K562 (cell line): ENCODE measurements around the gene TAS2R39. TPM values are rescaled to one million over a fixed set of nuclear protein-coding genes. Genes with fewer than 3 reads are reported as not detected.
A peak's percentile ranks its signal among the peaks of the same experiment; 100 is the strongest.

ENCODE experiments used
- ATF1 ChIP-seq, 2 experiments: fragments of 450-650 bp in 1 of 2; IDR thresholded peaks; 2 replicates each; pipeline ENCODE4 v1.6.1; 2016; ENCODE audit warnings: missing compliant biosample characterization in 1 of 2, missing genetic modification characterization in 1 of 2
- BCOR ChIP-seq: fragments of 450-650 bp; IDR thresholded peaks from 2 replicates; pipeline ENCODE4 v1.6.1; 2016
- BRCA1 ChIP-seq, 2 experiments: fragments of 450-650 bp in 1 of 2; sonication (generic) in 1 of 2; formaldehyde crosslinking in 1 of 2; IDR thresholded peaks; 2 replicates each; pipeline versions ENCODE4 v1.5.0 to v1.6.1; 2017 to 2020; ENCODE audit warnings: mild to moderate bottlenecking in 1 of 2, missing genetic modification reagents in 1 of 2
- DNMT1 ChIP-seq: fragments of 450-650 bp; IDR thresholded peaks from 2 replicates; pipeline ENCODE4 v1.6.1; 2016; ENCODE audit warnings: antibody characterized with exemption, mild to moderate bottlenecking
- E2F8 ChIP-seq: fragments of 450-650 bp; IDR thresholded peaks from 2 replicates; pipeline ENCODE4 v1.7.1; 2018; ENCODE audit warnings: mild to moderate bottlenecking, low read depth; ENCODE audit not compliant: partially characterized antibody
- ETV1 ChIP-seq: fragments of 450-650 bp; conservative IDR thresholded peaks from 2 replicates; pipeline ENCODE4 v1.6.1; 2016; ENCODE audit warnings: missing genetic modification characterization, control low read depth, low read depth, missing compliant biosample characterization
- FOXK2 ChIP-seq, 2 experiments: fragments of 450-650 bp; IDR thresholded peaks in 1 of 2; conservative IDR thresholded peaks in 1 of 2; 2 replicates each; pipeline ENCODE4 v1.6.1; 2016; ENCODE audit warnings: low read depth in 2 of 2, mild to moderate bottlenecking in 1 of 2
- MAFK ChIP-seq: IDR thresholded peaks from 2 replicates; pipeline ENCODE4 v1.6.1; 2011; ENCODE audit warnings: low read length, improper control_type of control experiment
- RCOR1 ChIP-seq, 2 experiments: IDR thresholded peaks; 2 replicates each; pipeline ENCODE4 v1.6.1; 2012; ENCODE audit warnings: low read depth in 2 of 2, low read length in 2 of 2, borderline replicate concordance in 1 of 2, improper control_type of control experiment in 1 of 2
- REST ChIP-seq, 2 experiments: fragments of 450-650 bp; formaldehyde crosslinking in 1 of 2; IDR thresholded peaks; 2 replicates each; pipeline versions ENCODE4 v1.4.0 to v1.6.1; 2014 to 2020; ENCODE audit warnings: mild to moderate bottlenecking in 2 of 2, borderline replicate concordance in 1 of 2, low read depth in 1 of 2
- TCF15 ChIP-seq: fragments of 250-450 bp; sonication (Bioruptor Pico); IDR thresholded peaks from 2 replicates; pipeline ENCODE4 v1.8.0; 2022; ENCODE audit warnings: moderate library complexity, mild to moderate bottlenecking, inconsistent platforms
- polyA plus RNA-seq, 8 experiments: library from polyadenylated mRNA; depleted of rRNA in 4 of 8; stranded (reverse) in 5 of 8; unstranded in 3 of 8; fragments of >200 nt; fragmentation: Nextera tagmentation in 2 of 8; fragmentation: Illumina TruSeq in 1 of 8; extraction: Ambion mirVana in 2 of 8; extraction: Trizol in 1 of 8; gene quantifications; 2 replicates each; pipeline versions ENCODE4 v1.2.1 to v1.2.3, GENCODE V29; 2011 to 2014; ENCODE audit warnings: inconsistent platforms in 1 of 8, missing spikeins in 1 of 8
- total RNA-seq, 7 experiments: library from RNA; depleted of rRNA in 6 of 7; stranded (reverse); fragments of >200 nt in 6 of 7; fragmentation: Illumina TruSeq in 2 of 7; extraction: Trizol in 2 of 7; gene quantifications; 2 replicates each; pipeline versions ENCODE4 v1.2.1 to v1.2.3, GENCODE V29; 2011 to 2021; ENCODE audit warnings: low replicate concordance in 1 of 7
- TF ChIP-seq, protein P1 (sequence below), 2 experiments: fragments of 450-650 bp; conservative IDR thresholded peaks; 2 replicates each; pipeline ENCODE4 v1.6.1; 2017; ENCODE audit warnings: mild to moderate bottlenecking in 2 of 2, moderate library complexity in 2 of 2

TAS2R39 gene
- total and polyA plus RNA-seq, 9 of the 15 experiments (the other 6 are each of a cell fraction or from before 2014, with no cell fraction given) = not detected

DNA sequence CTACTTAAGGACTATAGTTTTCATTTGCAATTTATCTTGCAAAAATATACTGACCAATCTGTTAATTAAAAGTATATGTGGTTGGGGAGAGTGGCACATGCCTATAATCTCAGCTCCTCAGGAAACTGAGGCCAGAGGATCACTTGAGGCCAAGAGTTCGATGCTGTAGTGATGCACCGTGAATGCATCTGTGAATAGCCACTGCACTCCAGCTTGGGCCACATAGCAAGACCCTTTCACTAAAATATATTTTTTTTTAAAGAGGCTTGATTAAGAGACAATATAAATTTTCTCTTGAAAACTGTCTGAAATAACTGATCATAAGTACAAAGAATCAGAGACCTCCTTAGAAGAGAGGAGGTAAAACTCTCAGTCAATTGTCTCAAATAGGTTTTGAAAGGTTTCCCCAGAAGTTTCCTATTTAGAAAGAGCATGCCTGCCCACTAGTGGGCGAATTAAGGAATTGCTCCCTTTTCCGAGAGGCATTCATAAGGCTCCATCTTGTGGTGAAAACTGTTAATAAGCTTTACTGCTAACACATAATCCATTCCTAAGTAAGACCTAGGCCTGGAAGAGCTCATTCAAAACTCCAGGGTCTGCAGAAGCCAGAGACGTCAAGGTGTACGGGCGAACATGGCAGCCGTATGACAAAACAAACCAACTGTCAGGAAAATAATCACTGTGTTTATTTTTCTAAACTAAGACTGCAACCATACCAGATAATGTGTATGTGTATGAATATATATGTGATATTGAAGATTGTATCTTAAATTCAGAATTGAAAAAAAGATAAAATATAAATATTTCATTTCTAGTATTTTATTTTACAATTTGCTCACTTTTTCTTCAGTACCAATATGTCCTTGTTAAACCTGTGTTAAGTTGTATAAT, 31.8 kb downstream of the TAS2R39 start (continued):
- TF ChIP-seq BRCA1 (IDR thresholded peaks at IDR 0.05) = no peak
- TF ChIP-seq BRCA1 (CRISPR knock-in tag; IDR thresholded peaks at IDR 0.05) = no peak
- no peak for TF ChIP-seq FOXK2 (conservative IDR thresholded peaks at IDR 0.05 in 1 of 2, IDR thresholded peaks at IDR 0.05 in 1 of 2; ENCODE audit: low read depth in 2 of 2)
- TF ChIP-seq RCOR1 (IDR thresholded peaks at IDR 0.05; ENCODE audit: borderline replicate concordance in 1 of 2, low read depth in 2 of 2, low read length in 2 of 2) = no peak
- TF ChIP-seq ETV1 (tag) = no peak
- TF ChIP-seq DNMT1 = no peak
- TF ChIP-seq TCF15 (CRISPR knock-in tag) = no peak
- TF ChIP-seq BCOR = no peak
- TF ChIP-seq MAFK = no peak
- TF ChIP-seq REST (IDR thresholded peaks at IDR 0.05; ENCODE audit: borderline replicate concordance) = peak; percentile 96
- no peak for TF ChIP-seq REST (CRISPR knock-in tag; IDR thresholded peaks at IDR 0.05; ENCODE audit: low read depth)
- TF ChIP-seq E2F8 = peak; percentile 32
- TF ChIP-seq, protein P1, sequence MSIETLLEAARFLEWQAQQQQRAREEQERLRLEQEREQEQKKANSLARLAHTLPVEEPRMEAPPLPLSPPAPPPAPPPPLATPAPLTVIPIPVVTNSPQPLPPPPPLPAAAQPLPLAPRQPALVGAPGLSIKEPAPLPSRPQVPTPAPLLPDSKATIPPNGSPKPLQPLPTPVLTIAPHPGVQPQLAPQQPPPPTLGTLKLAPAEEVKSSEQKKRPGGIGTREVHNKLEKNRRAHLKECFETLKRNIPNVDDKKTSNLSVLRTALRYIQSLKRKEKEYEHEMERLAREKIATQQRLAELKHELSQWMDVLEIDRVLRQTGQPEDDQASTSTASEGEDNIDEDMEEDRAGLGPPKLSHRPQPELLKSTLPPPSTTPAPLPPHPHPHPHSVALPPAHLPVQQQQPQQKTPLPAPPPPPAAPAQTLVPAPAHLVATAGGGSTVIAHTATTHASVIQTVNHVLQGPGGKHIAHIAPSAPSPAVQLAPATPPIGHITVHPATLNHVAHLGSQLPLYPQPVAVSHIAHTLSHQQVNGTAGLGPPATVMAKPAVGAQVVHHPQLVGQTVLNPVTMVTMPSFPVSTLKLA (conservative IDR thresholded peaks at IDR 0.05) = 0 out of 4 replicates have a peak, but pooled peaks of 1 of the 2 experiments have one; percentile 22
- TF ChIP-seq ATF1 (CRISPR knock-in tag; IDR thresholded peaks at IDR 0.05) = no peak
- 0 out of 2 replicates have a peak, but pooled peaks have one; percentile 16 for TF ChIP-seq ATF1 (tag; IDR thresholded peaks at IDR 0.05)
